A549 treated with DMSO at 1 μM for 4 hours (cell line): ENCODE measurements around the gene KLHL12. TPM values are rescaled to one million over a fixed set of nuclear protein-coding genes. Genes with fewer than 3 reads are reported as not detected.

Experiments used
- total RNA-seq: library from RNA; stranded (reverse); fragments of 200-300 nt; extraction: Qiagen RNA extraction; gene quantifications from 5 replicates; pipeline ENCODE4 v1.2.3, GENCODE V29; 2022; ENCODE audit warnings: low read depth

KLHL12 gene
- 16.8 to 20.6 TPM (median 18.8 TPM) in 5 replicates for total RNA-seq

DNA sequence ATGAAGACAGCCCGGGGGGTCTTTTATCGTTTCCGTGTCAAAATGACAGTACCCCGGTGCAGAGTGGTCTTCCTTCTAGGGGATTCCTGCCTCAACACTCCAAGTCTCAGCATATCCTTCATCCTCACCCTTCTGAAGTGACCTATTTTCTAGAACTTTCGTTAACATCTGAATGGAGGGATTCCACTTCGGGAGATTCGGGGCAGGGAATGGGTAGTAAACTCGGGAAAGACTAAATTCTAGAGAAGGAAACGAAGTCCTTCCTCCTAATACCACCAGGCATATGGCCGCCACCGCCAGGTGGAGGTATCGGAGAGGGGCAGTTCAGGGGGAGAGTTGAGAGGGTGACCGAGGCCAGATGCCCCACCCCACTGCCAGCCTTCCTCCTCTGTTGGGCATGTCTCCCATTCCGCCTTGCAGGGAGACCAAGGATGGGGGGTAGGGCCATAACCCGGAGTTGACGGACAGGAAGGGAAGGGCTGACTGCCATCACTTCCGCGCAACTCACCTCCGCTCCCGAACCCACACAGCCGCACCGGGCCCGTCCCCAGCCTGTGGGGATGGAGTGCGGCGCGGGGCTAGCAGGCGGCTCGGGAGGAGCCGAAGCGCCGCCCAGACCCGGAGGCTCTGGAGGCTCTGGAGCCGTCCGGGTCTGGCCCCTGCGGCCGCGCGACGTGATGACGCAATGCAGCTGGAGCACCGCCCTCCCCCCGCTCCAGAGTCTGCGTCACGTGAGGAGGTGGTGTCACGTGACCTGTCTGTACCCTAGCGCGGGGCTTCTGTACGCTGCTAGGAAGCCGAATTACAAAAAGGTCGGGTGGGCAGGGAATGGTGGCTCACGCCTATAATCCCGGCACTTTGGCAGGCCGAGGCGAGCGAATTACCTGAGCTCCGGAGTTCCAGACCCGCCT is at the start of gene KLHL12:
KLHL12 (minus strand) TSS at position 654 of the 911 bp plus-strand sequence. CDS start 2,072 bp downstream, outside the sequence.

DNA sequence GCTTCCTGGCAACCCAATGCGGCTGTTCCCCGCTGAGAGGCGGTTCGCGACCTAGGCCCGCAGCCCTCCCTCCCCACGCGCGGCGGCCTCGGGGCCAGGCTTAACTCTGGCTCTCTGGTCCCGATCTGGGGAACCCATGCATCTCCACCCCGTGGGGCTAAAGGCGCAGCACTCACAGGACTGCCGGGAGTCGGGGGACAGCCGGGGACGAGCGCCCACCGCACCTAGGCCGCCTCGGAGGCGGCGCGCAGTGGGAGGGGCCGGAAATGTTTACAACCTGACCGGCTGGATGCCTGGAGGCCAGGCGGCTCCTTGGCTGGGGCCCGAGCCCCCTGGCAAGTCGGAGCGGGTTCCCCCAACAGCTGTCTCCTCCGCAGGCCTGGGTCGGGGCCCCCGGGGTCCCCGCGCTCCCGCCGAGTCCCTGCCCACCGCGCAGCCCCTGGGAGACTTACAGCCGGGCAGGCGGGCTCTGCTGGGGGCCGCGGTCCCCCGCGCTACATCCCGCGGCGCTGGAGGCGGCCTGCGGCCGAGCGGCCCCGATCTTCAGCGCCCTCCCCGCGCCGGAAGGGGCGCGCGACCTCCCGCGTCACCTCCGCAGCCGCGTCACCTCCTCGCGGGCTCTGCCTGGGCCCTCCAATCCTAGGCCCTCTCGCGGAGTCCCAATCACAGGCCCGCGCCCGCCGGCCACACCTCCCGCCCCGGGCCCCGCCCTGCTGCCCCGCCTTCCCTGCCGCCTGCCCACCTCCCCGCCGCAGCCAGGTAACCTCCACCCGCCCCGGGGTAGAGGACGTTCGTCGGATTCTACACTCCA is 30.9 kb upstream of the KLHL12 start, which contains the start of gene ADIPOR1:
ADIPOR1 (minus strand) TSS at position 580 of the 811 bp plus-strand sequence. CDS start 7,242 bp downstream, outside the sequence.

DNA sequence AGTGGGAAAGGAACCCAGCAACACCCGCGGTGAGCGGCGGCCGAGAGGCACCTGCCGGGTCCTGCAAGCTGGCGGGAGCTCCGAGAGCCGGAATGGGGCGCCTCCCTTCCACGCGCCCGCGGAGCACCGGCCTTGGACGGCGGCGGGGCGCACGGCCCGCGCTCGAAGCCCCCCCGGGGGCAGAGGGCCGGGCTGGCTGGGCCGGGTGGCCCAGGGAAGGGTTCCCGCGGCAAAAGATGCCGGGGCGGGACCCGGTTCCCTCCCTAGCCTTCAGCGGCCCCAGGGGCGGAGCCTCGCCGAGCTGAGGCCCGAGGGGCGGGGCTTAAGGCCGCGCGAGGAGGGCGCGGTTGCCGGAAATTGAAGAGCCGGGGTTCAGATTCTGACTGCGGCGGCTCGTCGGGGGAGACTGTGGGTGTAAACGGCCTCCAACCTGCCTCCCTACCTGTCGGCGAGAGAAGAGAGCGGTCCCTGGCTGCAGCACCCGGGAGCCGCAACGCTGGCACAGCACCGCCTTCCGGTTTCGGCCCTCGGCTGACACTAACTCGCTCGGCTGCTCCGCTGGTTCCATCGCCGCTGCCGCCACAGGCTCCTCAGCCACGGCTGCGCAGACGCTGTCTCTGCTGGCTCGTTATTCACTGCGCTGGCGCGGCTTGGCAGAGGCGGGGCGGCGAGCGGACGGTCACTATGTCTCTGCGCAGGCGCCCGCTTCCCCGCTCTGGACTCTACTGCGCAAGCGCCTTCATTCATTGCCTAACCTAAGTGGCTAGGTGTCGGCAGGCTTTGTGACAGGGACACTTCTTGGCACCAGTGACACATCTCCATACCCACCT is 38.3 kb downstream of the KLHL12 start, which contains the start of gene RABIF:
RABIF (minus strand) TSS at position 619 of the 830 bp plus-strand sequence; CDS start at position 568, 51 bp downstream.

Other genes with a start within 250 kb of the KLHL12 start
- 0.01 to 0.05 TPM (median 0.03 TPM) in 5 replicates for gene SYT2, start 216.8 kb downstream of the KLHL12 start, total RNA-seq
- gene KDM5B, start 118.8 kb downstream of the KLHL12 start, total RNA-seq = 14.8 to 20.7 TPM (median 18.7 TPM) in 5 replicates
- gene PCAT6, start 116.3 kb downstream of the KLHL12 start, total RNA-seq = 2.5 to 4.3 TPM (median 3.4 TPM) in 5 replicates
- 13.6 to 15.1 TPM (median 14.1 TPM) in 5 replicates for gene RABIF, start 38.1 kb downstream of the KLHL12 start, total RNA-seq
- 59.5 to 72.0 TPM (median 71.2 TPM) in 5 replicates for gene ADIPOR1, start 31.1 kb upstream of the KLHL12 start, total RNA-seq
- gene CYB5R1, start 40.0 kb upstream of the KLHL12 start, total RNA-seq = 20.9 to 24.3 TPM (median 21.7 TPM) in 5 replicates
- 47.8 to 54.5 TPM (median 50.0 TPM) in 5 replicates for gene TMEM183A, start 80.1 kb upstream of the KLHL12 start, total RNA-seq
- gene PPFIA4, start 99.3 kb upstream of the KLHL12 start, total RNA-seq = 0.21 to 0.74 TPM (median 0.40 TPM) in 5 replicates
- not detected in 5 replicates for gene MYOG, start 158.8 kb upstream of the KLHL12 start, total RNA-seq
- 0.62 to 1.5 TPM (median 1.3 TPM) in 5 replicates for gene ADORA1, start 200.5 kb upstream of the KLHL12 start, total RNA-seq
- not detected in 5 replicates for gene MYBPH, start 248.6 kb upstream of the KLHL12 start, total RNA-seq